ENCODE measurements around the gene NFKBIE. TPM values are rescaled to one million over a fixed set of nuclear protein-coding genes. Genes with fewer than 3 reads are reported as not detected.

Gene NFKBIE
- total RNA-seq, 1 donor from 2014 or later, result 10.4 TPM

DNA sequence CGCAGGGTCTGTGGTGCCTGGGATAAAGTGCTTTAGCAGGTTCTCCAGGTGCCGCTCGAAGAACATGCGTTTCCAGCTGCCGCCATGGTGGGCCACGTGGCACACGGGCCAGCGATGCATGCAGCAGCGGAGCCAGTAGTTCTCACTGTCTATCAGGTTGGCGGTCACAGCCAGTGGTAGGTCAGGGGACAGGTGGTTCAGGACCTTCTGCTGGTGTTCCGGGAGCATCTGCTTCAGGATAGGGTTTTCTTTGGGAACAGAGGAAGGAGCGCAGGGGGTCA is 20.9 kb upstream of the NFKBIE start:
- Histone ChIP-seq H3K27me3 (ENCODE audit: low read depth) (peaks cover 34% of the 10 kb centered on the region), H3K4me1 (no peaks in the 10 kb centered on the region), H3K9me3 (no peaks in the 10 kb centered on the region), H3K4me3 (no peak overlapping the region), H3K36me3 (no peaks in the 10 kb centered on the region), H3K27ac (no peak overlapping the region)
- intact Hi-C loops (cut with DNase I), result no loop called here
- ATAC-seq, result no peak
- no peak for TF ChIP-seq CTCF (IDR thresholded peaks at IDR 0.05)
- DNase-seq, result no peak

DNA sequence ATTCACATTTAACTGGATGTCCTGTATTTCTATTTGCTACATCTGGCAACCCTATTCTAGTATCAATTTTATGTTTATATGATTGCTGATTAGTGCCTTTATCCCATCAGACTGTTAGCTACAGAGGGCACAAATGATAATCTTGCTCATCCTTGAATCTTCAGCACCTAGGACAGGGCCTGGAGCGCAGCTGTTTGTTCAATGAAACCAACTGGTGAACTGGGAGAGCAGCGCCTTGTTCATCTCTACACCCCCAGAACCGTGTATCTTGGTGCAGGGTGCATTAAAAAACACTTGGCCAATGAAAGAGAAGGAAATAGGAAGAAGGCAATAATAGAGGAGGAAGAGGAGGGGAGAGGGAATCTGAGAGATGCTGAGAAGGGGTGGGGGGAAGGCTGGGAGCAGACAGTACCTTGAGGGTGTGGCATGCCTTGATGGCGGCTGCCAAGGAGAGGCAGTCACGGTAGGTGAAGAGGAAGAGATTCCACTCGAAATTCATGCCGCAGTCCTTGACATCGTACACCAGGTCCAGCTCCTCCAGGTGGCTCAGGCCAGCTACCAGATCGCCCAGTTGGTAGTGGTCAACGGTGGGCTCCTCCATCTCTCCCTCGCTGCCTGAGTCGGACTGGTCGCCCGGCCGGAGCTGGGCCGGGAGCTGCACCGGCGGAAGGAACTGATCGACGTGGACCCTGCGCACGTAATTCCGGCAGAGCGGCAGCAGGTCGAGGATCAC is 20.4 kb upstream of the NFKBIE start:
- no peak overlapping the region for H3K4me3 ChIP-seq
- no peaks in the 10 kb centered on the region for H3K9me3 ChIP-seq
- H3K27ac ChIP-seq, result no peak overlapping the region
- H3K4me1 ChIP-seq, result no peaks in the 10 kb centered on the region
- intact Hi-C loops (cut with DNase I), result no loop called here
- H3K36me3 ChIP-seq, result no peaks in the 10 kb centered on the region
- peaks cover 29% of the 10 kb centered on the region for H3K27me3 ChIP-seq (ENCODE audit: low read depth)
- no peak for ATAC-seq
- no peak for TF ChIP-seq CTCF (IDR thresholded peaks at IDR 0.05)
- no peak for DNase-seq

- H3K27me3 ChIP-seq (ENCODE audit: low read depth), result peaks cover 21% of the 10 kb centered on the region
- H3K4me1 ChIP-seq, result no peaks in the 10 kb centered on the region
- intact Hi-C loops (cut with DNase I), result no loop called here
- no peak overlapping the region for H3K27ac ChIP-seq
- DNase-seq (no peak), ATAC-seq (no peak)
- no peaks in the 10 kb centered on the region for H3K9me3 ChIP-seq
- H3K4me3 ChIP-seq, result no peak overlapping the region
- no peak for TF ChIP-seq CTCF (IDR thresholded peaks at IDR 0.05)
- H3K36me3 ChIP-seq, result no peaks in the 10 kb centered on the region
Observed at GRCh38 chr6:44284867-44285266, 19.5 kb upstream of the NFKBIE start.

DNA sequence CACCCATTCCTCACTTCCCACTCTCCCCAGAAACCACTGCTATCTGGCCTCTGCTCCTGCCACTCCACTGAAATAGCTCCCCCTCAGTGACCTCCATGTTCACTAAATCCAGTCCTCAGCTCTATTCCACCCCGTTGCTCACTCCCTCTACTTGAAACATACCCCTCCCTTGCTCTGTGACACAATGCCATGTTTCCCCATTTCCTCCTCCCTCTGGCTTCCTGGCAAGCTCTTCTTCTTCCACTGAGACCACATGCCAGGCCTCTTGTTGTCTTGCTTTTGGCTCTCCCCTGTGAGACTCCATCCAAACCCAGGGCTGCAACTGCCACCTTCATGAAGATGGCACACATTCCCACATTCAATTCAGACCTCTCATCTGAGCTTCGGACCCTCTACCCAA is 18.8 kb upstream of the NFKBIE start:
- no peak for TF ChIP-seq CTCF (IDR thresholded peaks at IDR 0.05)
- ATAC-seq (peak; percentile 35 to 44), DNase-seq (no peak)
- Histone ChIP-seq H3K36me3 (no peaks in the 10 kb centered on the region), H3K4me3 (no peak overlapping the region), H3K4me1 (no peaks in the 10 kb centered on the region), H3K27me3 (ENCODE audit: low read depth) (peaks cover 14% of the 10 kb centered on the region), H3K27ac (no peak overlapping the region), H3K9me3 (no peaks in the 10 kb centered on the region)
- intact Hi-C loops (cut with DNase I), result no loop called here

- intact Hi-C loops (cut with DNase I), result no loop called here
- Histone ChIP-seq H3K36me3 (no peaks in the 10 kb centered on the region), H3K4me3 (no peak overlapping the region), H3K27me3 (ENCODE audit: low read depth) (peaks cover 38% of the 10 kb centered on the region), H3K27ac (no peak overlapping the region), H3K4me1 (peaks cover 4% of the 10 kb centered on the region), H3K9me3 (no peaks in the 10 kb centered on the region)
- ATAC-seq (no peak), DNase-seq (no peak)
- TF ChIP-seq CTCF (IDR thresholded peaks at IDR 0.05), result no peak
Observed at GRCh38 chr6:44278774-44279697, 13.7 kb upstream of the NFKBIE start.

Data from lower lobe of right lung (tissue), 2 donors.